Measurements from ENCODE around the gene SEC14L3.

The SEC14L3 gene

GRCh38 chr22:30471616-30472318, at the start of gene SEC14L3:
Gene SEC14L3 (minus strand): TSS chr22:30472017. CDS start chr22:30471958, 59 bp downstream.
- DNase-seq = no peak

DNA sequence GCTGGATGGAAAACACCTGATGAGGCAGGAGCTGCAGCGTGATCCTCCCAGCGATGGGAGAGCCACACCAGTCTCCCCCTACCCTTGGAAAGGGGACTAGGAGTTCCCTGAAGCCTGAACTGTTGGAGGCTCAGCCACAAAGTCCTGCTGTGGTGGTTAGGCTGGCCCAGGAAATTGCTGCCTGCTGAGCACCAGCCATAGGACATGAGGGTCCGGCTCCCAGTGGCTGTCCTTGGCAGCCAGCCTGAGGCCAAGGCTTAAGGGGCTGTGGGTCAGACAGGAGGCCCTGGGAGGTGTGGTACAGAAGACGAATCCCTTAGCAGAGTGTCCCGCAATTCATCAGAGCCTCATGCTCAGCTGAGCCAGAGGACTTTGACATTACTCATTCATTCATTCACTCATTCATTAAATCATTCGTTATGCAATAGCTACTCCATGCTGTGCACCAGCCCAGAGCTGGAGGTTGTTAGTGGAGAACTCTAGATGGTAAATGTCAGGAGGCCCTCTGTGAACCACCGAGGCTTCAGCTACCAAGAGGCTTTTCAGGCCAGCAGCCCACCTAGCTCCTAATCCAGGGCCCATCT, 48.1 kb upstream of the SEC14L3 start:
- no peak for DNase-seq

DNA sequence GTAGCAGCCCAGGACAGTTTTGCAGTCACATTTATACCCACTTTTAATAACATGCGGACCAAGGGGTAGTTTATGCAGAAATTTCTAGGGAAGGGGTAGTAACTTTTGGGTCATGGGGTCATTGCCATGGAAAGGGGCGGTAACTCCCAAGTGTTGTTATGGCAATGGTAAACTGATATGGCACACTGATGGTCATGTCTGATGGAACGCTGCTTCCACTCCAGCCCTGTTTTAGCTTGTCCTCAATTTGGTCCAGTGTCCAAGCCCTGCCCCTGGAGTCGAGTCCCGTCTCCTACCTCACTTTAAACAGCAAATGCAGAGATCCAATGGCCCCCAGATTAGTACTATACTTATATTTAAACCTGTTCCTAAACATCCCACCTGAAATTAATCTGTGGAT, 44.9 kb upstream of the SEC14L3 start:
- DNase-seq = no peak

DNA sequence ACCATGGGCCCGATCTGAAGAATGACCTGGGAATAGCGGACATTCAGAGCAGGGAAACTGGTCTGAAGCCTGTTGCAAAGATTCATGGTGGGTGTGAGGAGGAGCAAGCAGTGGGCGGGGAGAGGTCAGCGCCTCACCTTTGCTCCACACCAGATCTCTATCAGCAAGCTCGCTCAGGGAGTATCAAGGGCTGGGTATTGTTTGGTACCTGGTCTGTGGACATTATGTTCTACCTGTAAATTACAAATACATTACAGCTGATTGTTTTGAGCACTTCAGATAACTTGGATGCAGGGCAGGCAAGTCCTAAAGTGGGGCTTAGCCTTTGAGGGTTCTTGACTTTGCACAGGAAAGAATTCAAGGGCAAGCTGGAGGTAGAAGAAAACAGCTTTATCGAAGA, 44.5 kb upstream of the SEC14L3 start:
- no peak for DNase-seq

DNA sequence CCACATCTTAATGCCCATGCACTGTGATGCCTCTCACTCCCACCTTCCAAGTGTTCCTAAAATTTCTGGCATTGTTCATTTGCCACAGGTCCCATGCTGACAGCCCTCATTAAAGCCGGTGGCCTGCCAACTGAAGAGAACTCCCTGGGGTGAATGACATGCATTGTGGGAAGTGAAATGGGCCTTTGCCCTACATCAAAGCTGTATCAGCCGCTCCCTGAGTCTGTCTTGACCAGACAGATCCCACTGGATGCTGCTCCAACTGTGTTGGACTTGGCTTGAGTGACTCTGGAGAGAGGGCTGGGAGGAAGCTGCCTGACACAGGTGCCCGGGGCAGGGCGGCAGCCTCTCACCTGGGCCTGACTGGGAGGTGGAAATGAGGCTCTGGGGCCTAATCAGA, 42.4 kb upstream of the SEC14L3 start:
- DNase-seq = no peak

GRCh38 chr22:30513462-30513861, 41.6 kb upstream of the SEC14L3 start:
- DNase-seq = no peak

DNA sequence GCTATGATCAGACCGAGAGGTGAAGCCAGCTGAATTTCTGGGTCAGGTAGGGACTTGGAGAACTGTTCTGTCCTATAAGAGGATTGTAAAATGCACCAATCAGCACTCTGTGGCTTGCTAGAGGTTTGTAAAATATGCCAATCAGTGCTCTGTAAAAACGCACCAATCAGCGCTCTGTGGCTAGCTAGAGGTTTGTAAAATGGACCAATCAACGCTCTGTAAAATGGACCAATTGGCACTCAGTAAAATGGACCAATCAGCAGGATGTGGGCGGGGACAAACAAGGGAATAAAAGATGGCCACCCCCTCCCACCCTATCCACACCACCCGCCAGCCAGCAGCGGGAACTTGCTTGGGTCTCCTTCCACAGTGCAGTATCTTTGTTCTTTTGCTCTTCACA, 40.1 kb upstream of the SEC14L3 start:
- DNase-seq = no peak

- DNase-seq = no peak
These were observed 39.3 kb upstream of the SEC14L3 start for GRCh38 chr22:30511109-30511508.

DNA sequence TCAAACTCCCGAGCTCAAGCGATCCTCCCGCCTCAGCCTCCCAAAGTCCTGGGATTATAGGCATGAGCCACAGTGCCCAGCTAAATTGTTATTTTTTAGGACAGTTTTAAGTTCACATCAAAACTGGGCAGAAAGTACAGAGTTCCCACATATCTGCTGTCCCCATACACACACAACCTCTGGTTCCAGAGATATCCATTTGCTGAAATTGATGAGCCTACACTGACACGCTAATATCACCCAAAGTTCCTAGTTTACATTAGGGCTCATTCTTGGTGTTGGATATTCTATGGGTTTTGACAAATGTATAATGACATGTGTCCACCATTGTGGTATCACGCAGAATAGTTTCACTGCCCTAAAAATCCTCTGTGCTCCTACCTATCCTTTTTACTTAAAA, 36.4 kb upstream of the SEC14L3 start:
- DNase-seq = no peak

GRCh38 chr22:30507670-30508069, 35.9 kb upstream of the SEC14L3 start:
- no peak for DNase-seq

GRCh38 chr22:30506507-30506968, 34.7 kb upstream of the SEC14L3 start:
- DNase-seq = no peak

DNA sequence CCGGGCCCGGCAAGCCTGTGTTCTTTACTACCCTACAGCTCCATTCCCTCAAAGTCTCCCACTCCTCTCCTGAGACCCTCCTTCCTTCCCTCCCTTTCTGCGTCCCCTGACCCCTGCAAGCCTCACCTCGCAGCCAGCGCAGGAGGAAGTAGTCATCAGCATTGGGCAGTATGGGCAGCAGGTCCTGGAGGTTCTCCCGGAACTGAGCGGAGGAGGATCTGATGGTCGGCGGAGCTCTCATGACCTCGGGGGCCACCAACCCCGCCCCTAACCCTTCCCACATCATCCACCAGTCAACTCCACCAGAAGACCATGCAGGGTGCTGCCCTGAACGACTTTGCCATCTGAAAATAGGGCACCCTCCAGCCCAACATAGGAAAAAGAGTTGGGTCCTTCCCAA, 31.7 kb upstream of the SEC14L3 start:
- no peak for DNase-seq

- DNase-seq = no peak
These were observed 31.1 kb upstream of the SEC14L3 start for GRCh38 chr22:30502911-30503310.

- DNase-seq = no peak
These were observed 30.3 kb upstream of the SEC14L3 start for GRCh38 chr22:30502153-30502552.

GRCh38 chr22:30500628-30501027, 28.8 kb upstream of the SEC14L3 start:
- DNase-seq = no peak

DNA sequence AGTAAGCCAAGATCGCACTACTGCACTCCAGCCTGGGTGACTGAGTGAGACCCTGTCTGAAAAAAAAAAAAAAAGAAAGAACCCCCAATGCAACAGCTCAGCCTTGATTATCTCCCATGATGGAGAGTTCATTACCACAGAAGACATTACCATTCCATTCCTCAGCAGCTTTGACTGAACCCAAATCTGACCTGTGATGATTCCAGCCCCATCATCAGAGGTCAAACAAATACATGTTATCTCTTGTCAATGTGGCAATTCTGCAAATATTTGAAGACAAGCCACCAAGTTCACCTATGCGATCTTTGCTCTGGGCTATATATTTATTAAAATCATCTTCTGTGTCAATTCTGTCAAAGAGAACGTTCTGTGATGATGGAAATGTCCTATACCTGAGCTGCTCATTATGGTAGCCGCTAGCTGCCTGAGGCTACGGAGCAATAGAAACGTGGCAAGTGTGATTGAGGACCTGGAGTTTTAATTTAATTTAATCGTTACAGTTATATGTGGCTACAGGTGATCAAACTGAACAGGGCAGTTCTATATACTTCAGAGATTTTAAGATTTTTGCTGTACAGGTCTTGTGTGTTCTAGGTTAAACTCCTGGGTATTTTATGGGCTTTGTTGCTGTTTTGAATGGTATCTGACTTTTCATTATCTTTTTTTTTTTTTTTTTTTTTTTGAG, 25.8 kb upstream of the SEC14L3 start:
- DNase-seq = no peak

DNA sequence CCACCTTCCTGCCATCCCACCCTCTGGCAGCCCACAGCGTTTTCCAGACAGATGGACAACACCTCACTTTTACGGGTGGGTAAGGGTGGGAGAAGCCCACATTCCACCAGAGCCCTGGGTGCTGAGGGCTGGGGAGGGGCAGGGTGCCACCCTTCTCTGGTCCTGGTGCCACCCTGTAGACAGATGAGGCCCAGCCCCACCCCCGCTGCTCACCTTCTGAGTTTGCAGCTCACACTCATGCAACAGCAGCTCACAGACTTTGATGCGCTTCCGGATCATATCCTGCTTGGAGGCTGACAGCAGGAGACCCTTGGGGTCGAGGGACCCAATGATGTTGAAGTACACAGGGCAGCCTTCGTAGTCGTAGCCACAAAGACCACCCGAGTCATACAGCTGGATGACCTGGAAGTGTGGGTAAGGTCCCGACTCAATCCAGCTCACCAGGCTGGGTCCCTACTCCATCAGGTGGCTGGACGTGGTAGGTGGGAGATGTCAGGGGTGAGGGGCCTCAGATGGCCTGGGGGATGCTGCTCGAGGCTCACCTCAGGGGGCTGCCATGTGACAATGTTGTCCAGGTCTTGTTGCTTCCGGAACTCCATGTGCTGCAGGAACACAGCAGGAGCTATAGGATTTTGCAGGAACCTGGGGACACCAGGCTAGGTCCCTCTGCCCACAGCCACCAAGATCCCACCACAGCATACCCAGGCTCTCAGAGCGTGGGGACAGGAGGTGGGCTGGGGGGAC, 23.4 kb upstream of the SEC14L3 start:
- DNase-seq = no peak

- DNase-seq = no peak
These were observed 20.3 kb upstream of the SEC14L3 start for GRCh38 chr22:30492144-30492543.

DNA sequence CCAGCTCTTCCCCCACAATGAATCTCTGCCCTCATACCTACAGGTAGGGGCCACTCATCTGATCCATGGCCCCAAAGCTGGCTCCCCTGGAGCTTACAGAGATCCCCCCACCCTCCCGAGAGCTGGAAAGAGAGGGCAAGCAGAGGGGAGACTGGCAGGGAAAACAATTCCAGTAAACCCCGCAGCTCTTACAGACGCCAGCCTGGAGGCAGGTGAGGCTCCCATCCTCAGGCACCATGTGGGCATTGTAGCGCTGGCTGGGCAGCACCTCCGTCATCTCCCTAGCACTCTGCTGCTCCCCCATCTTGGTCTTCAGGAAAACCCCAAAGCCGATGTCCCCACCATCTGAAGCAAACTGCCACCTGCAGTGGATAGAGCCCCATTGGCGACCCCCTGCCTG, 19.6 kb upstream of the SEC14L3 start:
- DNase-seq = no peak

DNA sequence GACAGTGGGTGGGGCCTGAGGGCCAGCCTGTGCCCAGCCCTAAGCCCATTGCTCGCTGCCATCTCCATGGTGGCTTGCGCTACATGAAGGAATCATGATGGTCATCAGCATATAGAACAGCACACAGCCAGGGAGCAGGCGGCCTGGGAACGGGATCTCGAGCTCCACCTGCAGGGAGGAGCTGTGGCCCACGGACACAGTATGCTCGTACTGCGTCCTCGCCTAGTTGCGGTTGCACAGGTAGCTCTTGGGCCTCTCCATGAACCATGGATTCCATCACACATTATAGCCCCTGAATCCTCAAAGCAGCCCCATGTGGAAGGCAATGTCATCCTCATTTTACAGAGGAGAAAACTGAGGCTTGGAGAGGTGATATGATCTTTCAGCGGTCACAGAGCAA, 18.6 kb upstream of the SEC14L3 start:
- no peak for DNase-seq

GRCh38 chr22:30488121-30488520, 16.3 kb upstream of the SEC14L3 start:
- no peak for DNase-seq

GRCh38 chr22:30486661-30487115, 14.9 kb upstream of the SEC14L3 start:
- DNase-seq = no peak

- no peak for DNase-seq
These were observed 14.3 kb upstream of the SEC14L3 start for GRCh38 chr22:30486118-30486517.

Data from NCI-H2107 (cell line).